Stimulated activated naive CD4-positive, alpha-beta T cell (primary cell): ENCODE results near the gene GPR37.
A peak's percentile ranks its signal among the peaks of the same experiment; 100 is the strongest.

ENCODE experiments used
- DNase-seq, 6 experiments: peaks; one replicate each; lab custom pipeline; 2025; lab: John Stamatoyannopoulos, UW

GPR37 gene

GRCh38 chr7:124765401-124766352, at the start of gene GPR37:
Gene GPR37 (minus strand): TSS chr7:124765792. CDS start chr7:124764976, 816 bp downstream.
- peak in 3 of 6 experiments; percentile 6 to 29 (median 9) for DNase-seq

- DNase-seq: no peak
Observed at GRCh38 chr7:124813994-124814798, 48.6 kb upstream of the GPR37 start.

- DNase-seq: no peak
Observed at GRCh38 chr7:124812764-124813163, 47.2 kb upstream of the GPR37 start.

GRCh38 chr7:124811341-124811740, 45.7 kb upstream of the GPR37 start:
- DNase-seq: no peak

- no peak for DNase-seq
Observed at GRCh38 chr7:124810605-124811004, 45.0 kb upstream of the GPR37 start.

GRCh38 chr7:124808206-124808605, 42.6 kb upstream of the GPR37 start:
- DNase-seq: no peak

GRCh38 chr7:124801330-124801895, 35.8 kb upstream of the GPR37 start:
- no peak for DNase-seq

GRCh38 chr7:124800386-124800785, 34.8 kb upstream of the GPR37 start:
- no peak for DNase-seq

- no peak for DNase-seq
Observed at GRCh38 chr7:124799448-124799847, 33.9 kb upstream of the GPR37 start.

- DNase-seq: no peak
Observed at GRCh38 chr7:124796771-124797170, 31.2 kb upstream of the GPR37 start.

GRCh38 chr7:124792696-124793095, 27.1 kb upstream of the GPR37 start:
- DNase-seq: no peak

GRCh38 chr7:124792002-124792401, 26.4 kb upstream of the GPR37 start:
- no peak for DNase-seq

GRCh38 chr7:124791426-124791825, 25.8 kb upstream of the GPR37 start:
- no peak for DNase-seq

- no peak for DNase-seq
Observed at GRCh38 chr7:124790645-124791044, 25.1 kb upstream of the GPR37 start.

GRCh38 chr7:124785994-124786393, 20.4 kb upstream of the GPR37 start:
- no peak for DNase-seq

- DNase-seq: no peak
Observed at GRCh38 chr7:124784879-124785818, 19.6 kb upstream of the GPR37 start.

GRCh38 chr7:124783271-124783670, 17.7 kb upstream of the GPR37 start:
- DNase-seq: no peak

- DNase-seq: no peak
Observed at GRCh38 chr7:124781907-124782734, 16.5 kb upstream of the GPR37 start.

GRCh38 chr7:124781418-124781817, 15.8 kb upstream of the GPR37 start:
- DNase-seq: no peak

- DNase-seq: no peak
Observed at GRCh38 chr7:124780608-124781007, 15.0 kb upstream of the GPR37 start.
